ENCODE results near the gene MREG. TPM values are rescaled to one million over a fixed set of nuclear protein-coding genes. Genes with fewer than 3 reads are reported as not detected.

The MREG gene
- total and polyA plus RNA-seq, 9 of the 15 experiments (the other 6 are each of a cell fraction or from before 2014, with no cell fraction given) = 0.77 to 3.8 (median 2.3) TPM

DNA sequence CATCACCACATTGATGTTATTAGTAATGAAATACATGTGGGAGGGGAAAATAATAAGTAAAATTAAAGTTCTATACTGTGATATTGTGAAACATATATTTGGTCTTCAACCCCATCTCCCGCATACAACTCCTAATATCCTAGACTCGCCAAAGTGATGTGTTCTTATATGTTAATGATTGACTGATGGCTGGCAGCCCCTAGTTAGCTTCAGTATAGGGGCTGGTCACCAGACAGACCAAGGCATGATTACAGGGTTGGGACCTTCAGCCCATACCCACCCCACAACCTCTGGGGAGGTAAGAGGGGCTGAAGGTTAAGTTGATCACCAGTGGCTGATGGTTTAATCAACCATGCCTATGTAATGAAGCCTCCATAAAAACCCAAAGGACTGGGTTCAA lies 28.1 kb upstream of the MREG start (continued):
- TF ChIP-seq, protein P1, sequence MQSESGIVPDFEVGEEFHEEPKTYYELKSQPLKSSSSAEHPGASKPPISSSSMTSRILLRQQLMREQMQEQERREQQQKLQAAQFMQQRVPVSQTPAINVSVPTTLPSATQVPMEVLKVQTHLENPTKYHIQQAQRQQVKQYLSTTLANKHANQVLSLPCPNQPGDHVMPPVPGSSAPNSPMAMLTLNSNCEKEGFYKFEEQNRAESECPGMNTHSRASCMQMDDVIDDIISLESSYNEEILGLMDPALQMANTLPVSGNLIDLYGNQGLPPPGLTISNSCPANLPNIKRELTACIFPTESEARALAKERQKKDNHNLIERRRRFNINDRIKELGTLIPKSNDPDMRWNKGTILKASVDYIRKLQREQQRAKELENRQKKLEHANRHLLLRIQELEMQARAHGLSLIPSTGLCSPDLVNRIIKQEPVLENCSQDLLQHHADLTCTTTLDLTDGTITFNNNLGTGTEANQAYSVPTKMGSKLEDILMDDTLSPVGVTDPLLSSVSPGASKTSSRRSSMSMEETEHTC (IDR thresholded peaks at IDR 0.05) = no peak
- TF ChIP-seq, protein P2, sequence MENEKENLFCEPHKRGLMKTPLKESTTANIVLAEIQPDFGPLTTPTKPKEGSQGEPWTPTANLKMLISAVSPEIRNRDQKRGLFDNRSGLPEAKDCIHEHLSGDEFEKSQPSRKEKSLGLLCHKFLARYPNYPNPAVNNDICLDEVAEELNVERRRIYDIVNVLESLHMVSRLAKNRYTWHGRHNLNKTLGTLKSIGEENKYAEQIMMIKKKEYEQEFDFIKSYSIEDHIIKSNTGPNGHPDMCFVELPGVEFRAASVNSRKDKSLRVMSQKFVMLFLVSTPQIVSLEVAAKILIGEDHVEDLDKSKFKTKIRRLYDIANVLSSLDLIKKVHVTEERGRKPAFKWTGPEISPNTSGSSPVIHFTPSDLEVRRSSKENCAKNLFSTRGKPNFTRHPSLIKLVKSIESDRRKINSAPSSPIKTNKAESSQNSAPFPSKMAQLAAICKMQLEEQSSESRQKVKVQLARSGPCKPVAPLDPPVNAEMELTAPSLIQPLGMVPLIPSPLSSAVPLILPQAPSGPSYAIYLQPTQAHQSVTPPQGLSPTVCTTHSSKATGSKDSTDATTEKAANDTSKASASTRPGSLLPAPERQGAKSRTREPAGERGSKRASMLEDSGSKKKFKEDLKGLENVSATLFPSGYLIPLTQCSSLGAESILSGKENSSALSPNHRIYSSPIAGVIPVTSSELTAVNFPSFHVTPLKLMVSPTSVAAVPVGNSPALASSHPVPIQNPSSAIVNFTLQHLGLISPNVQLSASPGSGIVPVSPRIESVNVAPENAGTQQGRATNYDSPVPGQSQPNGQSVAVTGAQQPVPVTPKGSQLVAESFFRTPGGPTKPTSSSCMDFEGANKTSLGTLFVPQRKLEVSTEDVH (IDR thresholded peaks at IDR 0.05; ENCODE audit: low read depth, partially characterized antibody) = no peak

DNA sequence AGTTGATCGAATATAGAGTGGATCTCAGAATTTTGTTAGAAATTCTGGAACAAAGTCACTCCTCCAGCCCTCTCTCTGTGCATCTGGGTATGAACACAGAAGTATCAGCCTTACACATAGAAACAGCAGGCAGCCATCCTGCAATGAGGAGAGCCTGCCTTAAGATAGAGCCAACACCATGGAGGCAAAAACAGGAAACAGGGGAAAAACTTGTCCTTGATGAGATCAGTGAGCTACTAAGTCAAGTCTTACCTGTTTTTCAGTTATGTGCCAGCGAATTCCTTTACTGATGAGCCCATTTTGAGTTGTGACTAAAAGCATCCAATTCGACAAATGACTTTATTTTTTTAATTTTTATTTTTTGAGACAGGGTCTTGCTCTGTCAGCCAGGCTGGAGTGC lies 26.6 kb upstream of the MREG start:
- Histone ChIP-seq H4K20me1 (replicated peaks; ENCODE audit: control insufficient read depth, insufficient read depth, low read length) (no peaks in the 10 kb centered on the region), H3K4me3 (no peak overlapping the region), H2AFZ (ENCODE audit: low read depth, low read length) (no peak overlapping the region), H3K36me3 (ENCODE audit: control insufficient read depth, insufficient read depth, low read length) (no peaks in the 10 kb centered on the region), H3K4me1 (replicated peaks in 1 of 2; ENCODE audit: control insufficient read depth in 2 of 2, insufficient read depth in 2 of 2, low read length in 2 of 2) (no peaks in the 10 kb centered on the region; a peak in 1 of 5 replicates), H3K27me3 (ENCODE audit: control insufficient read depth in 2 of 2, insufficient read depth in 2 of 2, low read length in 2 of 2) (no peaks in the 10 kb centered on the region), H3K9me3 (replicated peaks; ENCODE audit: control insufficient read depth, insufficient read depth, low read depth, low read length) (no peaks in the 10 kb centered on the region), H3K4me2 (ENCODE audit: insufficient read depth, low read length) (no peak overlapping the region), H3K27ac (ENCODE audit: extremely low read depth, low read depth, low read length) (no peak overlapping the region), H3K9ac (ENCODE audit: insufficient read depth in 1 of 2, low read depth in 2 of 2, low read length in 2 of 2) (no peak overlapping the region), H3K9me1 (ENCODE audit: control insufficient read depth, insufficient read depth, low read length) (peaks cover 3% of the 10 kb centered on the region), H3K79me2 (ENCODE audit: control insufficient read depth, insufficient read depth, low read length) (no peaks in the 10 kb centered on the region)
- FAIRE-seq (no peak), DNase-seq (ENCODE audit: extremely low read depth in 1 of 4, low spot score in 3 of 4) (no peak), ATAC-seq (no peak)
- no TSS peak for BruUV-seq (replicated peaks)
- intact Hi-C loops (cut with micrococcal nuclease) = no loop called here
- CTCF ChIA-PET (ENCODE audit: low intra/inter-chr PET ratio) = no interaction called here
- POLR2A ChIA-PET = no interaction called here
- in situ Hi-C loops (cut with MboI) = loop anchor here (10.0 kb wide), 1 partner anchor 625 kb away; no protein-coding TSS in a partner anchor
- WGBS (ENCODE audit: insufficient coverage, low coverage, missing lambda C conversion rate) = 29% methylated on average over 3 of the region's 3 CpGs
- TF ChIP-seq ZNF695 (CRISPR knock-in tag; IDR thresholded peaks at IDR 0.05) (no peak), ZNF407 (IDR thresholded peaks at IDR 0.05; ENCODE audit: low read depth) (no peak), ZNF217 (CRISPR knock-in tag; IDR thresholded peaks at IDR 0.05) (no peak), ZNF444 (CRISPR knock-in tag; IDR thresholded peaks at IDR 0.05) (no peak), ZNF699 (CRISPR knock-in tag; IDR thresholded peaks at IDR 0.05; ENCODE audit: insufficient replicate concordance) (no peak), ZNF445 (CRISPR knock-in tag; IDR thresholded peaks at IDR 0.05; ENCODE audit: low read depth) (no peak)

Data from K562 (cell line).